ENCODE results near the gene PARP4. TPM values are rescaled to one million over a fixed set of nuclear protein-coding genes. Genes with fewer than 3 reads are reported as not detected.
A peak's percentile ranks its signal among the peaks of the same experiment; 100 is the strongest.
"Not testable (repeated sequence)": the region's sequence is repeated elsewhere in the genome, so short reads cannot be mapped to it uniquely, and the experiment has no call there.

PARP4 gene
- total and polyA plus RNA-seq, 2 of the 13 experiments (the other 11 are each of a cell fraction or from before 2014, with no cell fraction given): 40.5 to 42.6 TPM

- no peak overlapping the region for H3K4me3 ChIP-seq (replicated peaks in 1 of 3; ENCODE audit: insufficient read depth in 1 of 3, low read depth in 2 of 3, low read length in 3 of 3)
- no TSS peak for BruUV-seq (replicated peaks)
- H3K27ac ChIP-seq (ENCODE audit: extremely low read length, insufficient read depth, low read length): no peak overlapping the region
- H3K4me2 ChIP-seq (ENCODE audit: low read depth, low read length): no peak overlapping the region
- WGBS (ENCODE audit: low lambda C conversion rate): 97% methylated on average over 14 of the region's 50 CpGs
- TF ChIP-seq AGO2 (optimal IDR thresholded peaks at IDR 0.05; ENCODE audit: low read depth, low read length) (peak; percentile 65), RBFOX2 (IDR thresholded peaks at IDR 0.05; ENCODE audit: low read depth, low read length) (peak; percentile 53), SCMH1 (CRISPR knock-in tag; IDR thresholded peaks at IDR 0.05; ENCODE audit: borderline replicate concordance) (no peak)
- ChIA-PET CTCF (ENCODE audit: low intra/inter-chr PET ratio, low total read pairs) (no interaction called here), POLR2A (no interaction called here)
- in situ Hi-C loops (cut with HindIII; ENCODE audit: extremely low pct_ligation_motif_present, low pct_unique_long_range_greater_than_20kb): no loop called here
- ATAC-seq (no peak; the same call in 2 of the 3 replicates), FAIRE-seq (no peak), DNase-seq (ENCODE audit: low spot score) (no peak)
- peaks cover 63% of the 10 kb centered on the region for H3K79me2 ChIP-seq (ENCODE audit: insufficient read depth, low read length)
- 0 out of 2 replicates have a peak, but pooled peaks cover 6% of the 10 kb centered on the region for H4K20me1 ChIP-seq (ENCODE audit: insufficient read depth, low read length)
- intact Hi-C loops (cut with micrococcal nuclease; ENCODE audit: unreplicated experiment): no loop called here
- no peaks in the 10 kb centered on the region for H3K9me3 ChIP-seq (ENCODE audit: low read length)
- no peaks in the 10 kb centered on the region; a peak in 1 of 5 replicates for H3K27me3 ChIP-seq (ENCODE audit: control insufficient read depth in 1 of 2, insufficient read depth in 2 of 2, low read length in 2 of 2)
- H3K4me1 ChIP-seq (ENCODE audit: insufficient read depth, low read length): peaks cover 36% of the 10 kb centered on the region
- H3K36me3 ChIP-seq (replicated peaks in 1 of 2; ENCODE audit: control insufficient read depth in 1 of 2, insufficient read depth in 2 of 2, low read length in 2 of 2): peaks cover 5 to 17% of the 10 kb centered on the region in 2 experiments; a peak in 4 of 5 replicates
- no peak overlapping the region for H2AFZ ChIP-seq (ENCODE audit: low read length)
- H3K9ac ChIP-seq (ENCODE audit: insufficient read depth, low read depth, low read length): no peak overlapping the region
Observed at GRCh38 chr13:24506698-24507335, 5.8 kb downstream of the PARP4 start.

GRCh38 chr13:24506283-24506682, 6.3 kb downstream of the PARP4 start:
- 0 out of 2 replicates have a peak, but pooled peaks have one; percentile 19 for TF ChIP-seq POLR2G (IDR thresholded peaks at IDR 0.05; ENCODE audit: low read depth, low read length)
- intact Hi-C loops (cut with micrococcal nuclease; ENCODE audit: unreplicated experiment); H3K4me2 ChIP-seq (ENCODE audit: low read depth, low read length); POLR2A ChIA-PET; in situ Hi-C loops (cut with HindIII; ENCODE audit: extremely low pct_ligation_motif_present, low pct_unique_long_range_greater_than_20kb); H3K9me3 ChIP-seq (ENCODE audit: low read length); FAIRE-seq; H3K9ac ChIP-seq (ENCODE audit: insufficient read depth, low read depth, low read length); CTCF ChIA-PET (ENCODE audit: low intra/inter-chr PET ratio, low total read pairs); H4K20me1 ChIP-seq (ENCODE audit: insufficient read depth, low read length); H3K4me3 ChIP-seq (replicated peaks in 1 of 3; ENCODE audit: insufficient read depth in 1 of 3, low read depth in 2 of 3, low read length in 3 of 3); H3K27ac ChIP-seq (ENCODE audit: extremely low read length, insufficient read depth, low read length); H2AFZ ChIP-seq (ENCODE audit: low read length); H3K27me3 ChIP-seq (ENCODE audit: control insufficient read depth in 1 of 2, insufficient read depth in 2 of 2, low read length in 2 of 2); DNase-seq (ENCODE audit: low spot score); ATAC-seq; BruUV-seq (replicated peaks): not testable (repeated sequence)
- peaks cover 61% of the 10 kb centered on the region for H3K79me2 ChIP-seq (ENCODE audit: insufficient read depth, low read length)
- 98% methylated on average over 6 of the region's 6 CpGs for WGBS (ENCODE audit: low lambda C conversion rate)
- peaks cover 5 to 23% of the 10 kb centered on the region in 2 experiments; a peak in 4 of 5 replicates for H3K36me3 ChIP-seq (replicated peaks in 1 of 2; ENCODE audit: control insufficient read depth in 1 of 2, insufficient read depth in 2 of 2, low read length in 2 of 2)
- H3K4me1 ChIP-seq (ENCODE audit: insufficient read depth, low read length): peaks cover 36% of the 10 kb centered on the region
